ENCODE measurements around the gene CDK8.
A peak's percentile ranks its signal among the peaks of the same experiment; 100 is the strongest.
"Not testable (repeated sequence)": the region's sequence is repeated elsewhere in the genome, so short reads cannot be mapped to it uniquely, and the experiment has no call there.

Gene CDK8

GRCh38 chr13:26253787-26254582, at the start of gene CDK8:
Gene CDK8 (plus strand): TSS chr13:26254129. CDS start chr13:26254642, 513 bp downstream.
- DNase-seq = peak; percentile 65

DNA sequence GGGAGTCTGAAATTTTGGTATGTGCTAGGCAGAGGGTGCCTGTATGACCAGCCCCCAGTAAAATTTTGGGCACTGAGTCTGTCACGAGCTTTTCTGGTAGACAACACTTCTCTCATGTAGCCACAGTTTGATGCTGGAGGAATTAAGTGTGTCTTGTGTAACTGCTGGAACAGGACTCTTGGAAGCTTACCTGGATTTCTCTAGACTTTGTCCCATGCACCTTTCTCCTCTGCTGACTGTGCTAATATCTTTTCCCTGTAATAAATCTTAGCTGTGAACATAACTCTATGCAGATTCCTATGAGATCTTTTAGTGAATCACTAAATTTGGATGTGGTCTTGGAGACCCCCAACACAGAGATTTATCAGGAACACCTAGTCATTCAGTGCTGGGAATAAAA, 45.6 kb upstream of the CDK8 start:
- no peak for DNase-seq

GRCh38 chr13:26213345-26213744, 40.6 kb upstream of the CDK8 start:
- no peak for DNase-seq

- DNase-seq = no peak
These were observed 39.9 kb upstream of the CDK8 start for GRCh38 chr13:26213982-26214381.

GRCh38 chr13:26216042-26216441, 37.9 kb upstream of the CDK8 start:
- DNase-seq = no peak

DNA sequence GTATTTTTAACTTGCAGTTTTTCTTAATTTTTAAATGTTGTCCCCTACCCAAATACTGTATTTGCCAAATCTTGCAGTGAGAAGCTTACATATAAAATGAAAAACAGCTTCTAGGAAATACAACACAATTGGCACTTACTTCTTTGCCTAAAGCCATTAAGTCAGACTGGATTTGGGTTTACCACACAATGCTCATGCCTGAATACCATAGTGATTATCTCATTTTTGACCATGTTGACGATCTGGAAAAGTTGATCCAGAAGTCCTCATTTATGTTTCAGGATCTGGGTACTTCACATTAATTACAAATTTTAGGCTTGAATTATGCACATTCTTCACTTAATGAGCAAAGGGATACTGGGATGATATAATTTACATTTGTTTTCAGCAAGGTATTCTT, 34.2 kb upstream of the CDK8 start:
- DNase-seq = no peak

DNA sequence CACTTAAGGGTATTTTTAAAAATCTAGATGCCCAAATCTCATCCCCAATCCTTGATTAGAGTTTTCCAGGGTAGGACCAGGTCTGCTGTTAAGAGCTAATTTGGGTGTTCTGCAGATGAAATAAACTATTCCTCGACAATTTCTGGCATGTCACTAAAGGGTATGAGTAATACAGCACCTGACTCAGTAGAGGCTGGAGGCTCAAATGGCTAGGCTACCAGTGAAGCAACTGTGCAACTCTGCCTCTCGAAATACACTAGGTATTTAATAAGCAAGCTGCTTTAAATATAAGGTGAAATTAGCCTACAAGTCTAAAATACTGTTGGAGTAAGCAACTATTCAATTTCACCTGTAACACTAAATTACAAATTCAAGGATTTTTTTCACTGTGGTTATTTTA, 33.4 kb upstream of the CDK8 start:
- DNase-seq = no peak

DNA sequence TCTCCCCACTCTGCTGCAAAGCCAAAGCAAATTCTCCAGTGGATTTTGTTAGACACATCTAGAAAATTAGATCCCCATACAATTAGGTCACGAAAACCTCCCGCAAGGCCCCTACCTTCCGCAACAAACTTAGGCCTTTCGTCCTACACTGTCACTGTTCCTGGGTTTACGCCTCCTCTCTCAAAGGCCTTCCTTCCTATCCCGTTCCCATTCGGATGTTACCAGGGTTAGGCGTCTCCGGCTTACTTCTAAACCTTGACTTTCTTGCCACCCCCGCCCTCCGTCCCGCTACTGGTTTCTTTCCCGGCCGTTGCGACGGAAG, 32.6 kb upstream of the CDK8 start:
- DNase-seq = no peak

- DNase-seq = peak; percentile 91
These were observed 32.0 kb upstream of the CDK8 start, which contains the start of gene RNF6 for GRCh38 chr13:26221721-26222519. Gene RNF6 (minus strand): TSS chr13:26222314. CDS start chr13:26219649, 2,665 bp downstream.

- no peak for DNase-seq
These were observed 31.3 kb upstream of the CDK8 start for GRCh38 chr13:26222520-26223046.

DNA sequence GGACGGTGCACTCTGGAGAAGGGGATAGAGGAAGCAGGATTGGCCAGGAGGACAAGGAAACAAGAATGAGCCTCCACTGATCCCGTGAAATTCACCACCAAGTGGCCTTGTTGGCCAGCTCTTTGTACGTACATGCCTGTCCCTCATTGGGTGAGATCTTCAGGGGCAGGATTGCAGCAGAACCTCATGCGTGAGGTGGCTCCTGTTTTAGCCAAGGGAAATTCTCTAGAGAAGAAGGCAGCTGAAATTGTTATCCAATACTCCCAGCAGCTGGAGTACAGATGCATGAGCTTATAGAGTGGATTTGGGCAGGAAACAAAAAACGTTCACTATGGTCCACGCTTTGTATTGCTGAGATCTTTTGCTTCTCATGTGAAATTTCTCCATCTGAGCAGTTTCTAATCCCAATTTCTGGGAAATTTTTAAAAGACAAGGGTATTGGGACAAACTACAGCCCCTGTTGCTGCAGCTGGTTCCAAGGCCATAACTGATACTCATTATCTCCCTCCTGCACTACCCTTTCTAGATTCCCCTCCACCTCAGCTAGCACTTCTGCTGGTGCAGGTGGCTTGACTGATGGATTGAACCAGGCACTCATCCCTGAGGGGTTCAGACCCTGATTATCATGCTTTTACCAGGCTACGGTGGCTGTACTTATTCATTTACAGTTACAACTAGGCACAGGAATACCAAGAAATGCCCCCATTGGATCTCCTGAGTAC, 27.9 kb upstream of the CDK8 start:
- DNase-seq = no peak

GRCh38 chr13:26227166-26227971, 26.6 kb upstream of the CDK8 start:
- DNase-seq = no peak

- no peak for DNase-seq
These were observed 25.8 kb upstream of the CDK8 start for GRCh38 chr13:26228096-26228495.

DNA sequence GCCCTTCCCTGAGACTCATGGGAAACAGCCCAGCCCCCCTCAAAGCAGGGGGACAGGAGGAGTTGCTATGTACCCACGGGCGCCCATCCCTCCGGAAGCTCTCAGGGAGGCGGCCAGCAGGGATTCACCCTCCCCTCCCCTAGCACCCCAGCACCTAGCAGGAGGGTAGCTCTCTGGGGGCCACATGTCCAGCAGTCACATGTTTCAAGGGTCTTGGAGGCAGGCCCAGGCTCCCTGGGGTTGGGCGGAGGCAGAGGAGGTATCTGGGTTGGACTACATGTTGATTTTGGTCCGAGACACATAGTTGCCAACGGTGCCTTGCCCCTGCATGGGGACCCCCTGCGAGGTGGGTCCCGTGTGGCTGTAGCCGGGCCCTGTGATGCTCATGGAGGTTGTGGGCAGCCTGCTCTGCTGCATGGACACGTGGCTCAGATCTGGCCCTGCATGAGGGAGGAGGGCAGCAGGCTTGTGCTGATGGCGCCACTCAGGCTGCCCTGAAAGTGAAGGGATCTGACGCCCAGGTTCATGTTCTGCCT, 24.8 kb upstream of the CDK8 start:
- DNase-seq = no peak

- DNase-seq = no peak
These were observed 23.2 kb upstream of the CDK8 start for GRCh38 chr13:26230703-26231102.

GRCh38 chr13:26236296-26236695, 17.6 kb upstream of the CDK8 start:
- no peak for DNase-seq

DNA sequence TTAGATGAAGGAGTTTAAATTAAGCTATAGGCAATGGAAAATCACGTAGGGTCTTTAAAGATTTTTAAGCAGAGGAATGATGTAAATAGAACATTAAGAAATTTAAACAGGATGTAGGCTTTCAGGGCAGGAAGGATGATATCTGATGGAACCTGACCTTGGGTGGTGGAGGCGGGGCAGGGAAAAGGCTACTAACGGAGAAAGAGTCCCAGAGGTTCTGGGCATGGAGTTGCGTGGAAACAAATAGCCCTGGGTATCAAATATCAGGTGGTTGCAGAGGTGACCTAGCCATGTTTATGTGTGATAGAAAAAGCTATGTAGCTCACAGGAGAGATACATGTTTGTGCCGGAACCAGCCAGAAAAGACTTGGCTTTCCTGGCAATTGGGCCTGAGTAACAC, 7.8 kb upstream of the CDK8 start:
- DNase-seq = no peak

GRCh38 chr13:26247011-26247410, 6.9 kb upstream of the CDK8 start:
- no peak for DNase-seq

- no peak for DNase-seq
These were observed 6.3 kb upstream of the CDK8 start for GRCh38 chr13:26247608-26248007.

GRCh38 chr13:26249551-26249950, 4.4 kb upstream of the CDK8 start:
- no peak for DNase-seq

DNA sequence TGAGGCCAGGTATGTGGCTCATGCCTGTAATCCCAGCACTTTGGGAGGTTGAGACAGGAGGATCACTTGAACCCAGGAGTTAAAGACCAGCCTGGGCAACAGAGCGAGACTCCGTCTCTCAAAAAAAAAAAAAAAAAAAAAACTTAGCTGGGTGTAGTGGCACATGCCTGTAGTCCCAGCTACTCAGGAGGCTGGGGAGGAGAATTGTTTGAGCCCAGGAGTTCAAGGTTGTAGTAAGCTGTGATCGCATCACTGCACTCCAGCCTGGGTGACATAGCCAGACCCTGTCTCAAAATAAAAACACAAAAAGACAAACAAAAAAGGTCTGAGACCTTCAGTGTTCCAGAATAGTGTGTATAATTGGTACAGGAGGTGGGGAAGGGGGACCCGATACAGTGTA, 1.9 kb upstream of the CDK8 start:
- DNase-seq = not testable (repeated sequence)

DNA sequence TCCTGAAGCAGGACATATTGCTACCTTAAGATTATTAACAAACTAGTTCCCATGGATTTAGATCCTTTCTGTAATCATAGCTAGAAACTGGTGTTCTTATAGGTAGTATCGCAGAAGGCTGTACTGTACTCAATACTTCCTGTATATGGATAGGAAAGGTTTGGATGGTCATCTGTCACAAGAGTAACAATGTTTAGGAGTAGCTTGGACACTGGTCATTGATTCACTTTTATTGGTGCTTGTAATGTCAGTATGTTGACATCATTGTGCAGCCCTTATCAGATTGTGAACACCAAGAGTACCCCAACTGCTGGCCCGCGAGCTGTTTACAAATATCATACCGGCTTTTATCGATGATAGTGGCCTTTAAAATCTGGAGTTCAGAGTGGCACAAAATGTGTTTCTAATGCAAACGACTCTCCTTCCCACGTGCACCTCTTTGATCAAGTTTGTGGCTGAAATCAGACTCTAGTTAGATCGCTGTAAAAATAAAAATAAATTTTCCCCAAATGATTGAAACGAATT, 605 bp upstream of the CDK8 start:
- no peak for DNase-seq

Data from NCI-H1048 (cell line).